ENCODE measurements around the gene CBL. TPM values are rescaled to one million over a fixed set of nuclear protein-coding genes. Genes with fewer than 3 reads are reported as not detected.

Gene CBL
- total RNA-seq, result 22.5 and 23.7 TPM in 2 replicates

GRCh38 chr11:119205574-119206510, at the start of gene CBL:
Gene CBL (plus strand): TSS chr11:119206339. CDS start chr11:119206418, 79 bp downstream.
- no peaks in the 10 kb centered on the region for H3K27me3 ChIP-seq (ENCODE audit: control insufficient read depth, insufficient read depth, low read length)
- peak; percentile 61 for DNase-seq (ENCODE audit: low read depth)

GRCh38 chr11:119156496-119156895, 49.6 kb upstream of the CBL start:
- no peak for TF ChIP-seq CTCF (IDR thresholded peaks at IDR 0.05; ENCODE audit: insufficient read depth, low read length, poor library complexity, severe bottlenecking)
- DNase-seq (ENCODE audit: low read depth), result no peak
- Histone ChIP-seq H3K27me3 (ENCODE audit: control insufficient read depth, insufficient read depth, low read length) (peaks cover 14% of the 10 kb centered on the region), H3K4me3 (ENCODE audit: low read depth, low read length) (no peak overlapping the region), H3K36me3 (ENCODE audit: control insufficient read depth, insufficient read depth, low read length) (no peaks in the 10 kb centered on the region)

More at GRCh38 chr11:119205574-119206510, at the start of gene CBL:
- peak within 1 kb of the TSS; percentile 97 for H3K4me3 ChIP-seq (ENCODE audit: low read depth, low read length)
- peak; percentile 91 for TF ChIP-seq CTCF (IDR thresholded peaks at IDR 0.05; ENCODE audit: insufficient read depth, low read length, poor library complexity, severe bottlenecking)
- H3K36me3 ChIP-seq (ENCODE audit: control insufficient read depth, insufficient read depth, low read length), result no peaks in the 10 kb centered on the region

GRCh38 chr11:119157063-119157462, 49.1 kb upstream of the CBL start:
- H3K36me3 ChIP-seq (ENCODE audit: control insufficient read depth, insufficient read depth, low read length), result no peaks in the 10 kb centered on the region
- H3K4me3 ChIP-seq (ENCODE audit: low read depth, low read length), result no peak overlapping the region
- H3K27me3 ChIP-seq (ENCODE audit: control insufficient read depth, insufficient read depth, low read length), result peaks cover 12% of the 10 kb centered on the region
- no peak for DNase-seq (ENCODE audit: low read depth)
- TF ChIP-seq CTCF (IDR thresholded peaks at IDR 0.05; ENCODE audit: insufficient read depth, low read length, poor library complexity, severe bottlenecking), result no peak

GRCh38 chr11:119158467-119158866, 47.7 kb upstream of the CBL start:
- H3K4me3 ChIP-seq (ENCODE audit: low read depth, low read length), result no peak overlapping the region
- H3K27me3 ChIP-seq (ENCODE audit: control insufficient read depth, insufficient read depth, low read length), result peaks cover 12% of the 10 kb centered on the region
- no peak for DNase-seq (ENCODE audit: low read depth)
- H3K36me3 ChIP-seq (ENCODE audit: control insufficient read depth, insufficient read depth, low read length), result no peaks in the 10 kb centered on the region
- no peak for TF ChIP-seq CTCF (IDR thresholded peaks at IDR 0.05; ENCODE audit: insufficient read depth, low read length, poor library complexity, severe bottlenecking)

- no peak for DNase-seq (ENCODE audit: low read depth)
- peaks cover 3% of the 10 kb centered on the region for H3K27me3 ChIP-seq (ENCODE audit: control insufficient read depth, insufficient read depth, low read length)
- H3K36me3 ChIP-seq (ENCODE audit: control insufficient read depth, insufficient read depth, low read length), result no peaks in the 10 kb centered on the region
- no peak for TF ChIP-seq CTCF (IDR thresholded peaks at IDR 0.05; ENCODE audit: insufficient read depth, low read length, poor library complexity, severe bottlenecking)
- no peak overlapping the region for H3K4me3 ChIP-seq (ENCODE audit: low read depth, low read length)
Observed at GRCh38 chr11:119160151-119160550, 46.0 kb upstream of the CBL start.
